HepG2 (cell line): Measurements from ENCODE around the gene RSBN1L. TPM values are rescaled to one million over a fixed set of nuclear protein-coding genes. Genes with fewer than 3 reads are reported as not detected.

Experiments
- ATF7-NPFF ChIP-seq: sonication (generic); formaldehyde crosslinking; IDR thresholded peaks from 2 replicates; pipeline ENCODE4 v1.8.1; 2023; ENCODE audit warnings: mild to moderate bottlenecking, low read depth, missing genetic modification reagents, moderate library complexity
- BRCA1 ChIP-seq: sonication (generic); formaldehyde crosslinking; IDR thresholded peaks from 2 replicates; pipeline ENCODE4 v1.4.0; 2020; ENCODE audit warnings: missing genetic modification reagents
- CHCHD3 ChIP-seq: sonication (generic); formaldehyde crosslinking; IDR thresholded peaks from 2 replicates; pipeline ENCODE4 v1.8.0; 2022; ENCODE audit warnings: mild to moderate bottlenecking, missing genetic modification reagents, moderate library complexity
- HNF4G ChIP-seq, 2 experiments: sonication (generic) in 1 of 2; formaldehyde crosslinking in 1 of 2; IDR thresholded peaks; 2 replicates each; pipeline versions ENCODE4 v1.4.0 to v1.6.1; 2011 to 2020; ENCODE audit warnings: borderline replicate concordance in 2 of 2, low read depth in 2 of 2, mild to moderate bottlenecking in 2 of 2, low read length in 1 of 2, missing genetic modification reagents in 1 of 2, moderate library complexity in 1 of 2
- KAT2B ChIP-seq: fragments of 150-350 bp; IDR thresholded peaks from 2 replicates; pipeline ENCODE4 v1.6.1; 2014; ENCODE audit warnings: low read depth, low read length, borderline replicate concordance
- KAT7 ChIP-seq: IDR thresholded peaks from 2 replicates; pipeline ENCODE4 v1.6.1; 2018; ENCODE audit warnings: borderline replicate concordance, missing compliant biosample characterization
- KDM6A ChIP-seq: IDR thresholded peaks from 2 replicates; pipeline ENCODE4 v1.6.1; 2016; ENCODE audit warnings: low read depth
- NR2C2 ChIP-seq: sonication (generic); formaldehyde crosslinking; IDR thresholded peaks from 2 replicates; pipeline ENCODE4 v1.4.0; 2020; ENCODE audit warnings: missing genetic modification reagents, mild to moderate bottlenecking, moderate library complexity, borderline replicate concordance
- PHF20 ChIP-seq: sonication (generic); formaldehyde crosslinking; IDR thresholded peaks from 2 replicates; pipeline ENCODE4 v1.5.0; 2020; ENCODE audit warnings: mild to moderate bottlenecking, missing genetic modification reagents
- RBM39 ChIP-seq: fragments of 200-400 bp; formaldehyde crosslinking; IDR thresholded peaks from one replicate; pipeline ENCODE4 v1.6.1; 2018; ENCODE audit warnings: antibody characterized with exemption, mild to moderate bottlenecking, low read depth, low read length; ENCODE audit not compliant: poor library complexity, severe bottlenecking
- SIN3B ChIP-seq: fragments of 150-350 bp; IDR thresholded peaks from 2 replicates; pipeline ENCODE4 v1.6.1; 2014; ENCODE audit warnings: low read length
- THYN1 ChIP-seq: sonication (generic); formaldehyde crosslinking; IDR thresholded peaks from 2 replicates; pipeline ENCODE4 v1.8.1; 2023; ENCODE audit warnings: low read depth, mild to moderate bottlenecking, moderate library complexity, missing genetic modification reagents, borderline replicate concordance
- ZFAT ChIP-seq: sonication (generic); formaldehyde crosslinking; conservative IDR thresholded peaks from 2 replicates; pipeline ENCODE4 v1.8.1; 2023; ENCODE audit warnings: missing genetic modification reagents, inconsistent platforms
- ZFY ChIP-seq: sonication (generic); formaldehyde crosslinking; IDR thresholded peaks from 2 replicates; pipeline ENCODE4 v1.4.0; 2020; ENCODE audit warnings: missing genetic modification reagents
- ZNF232 ChIP-seq: sonication (generic); formaldehyde crosslinking; IDR thresholded peaks from 2 replicates; pipeline ENCODE4 v1.4.0; 2020; ENCODE audit warnings: missing genetic modification reagents, borderline replicate concordance
- ZNF382 ChIP-seq: sonication (generic); formaldehyde crosslinking; IDR thresholded peaks from 2 replicates; pipeline ENCODE4 v1.5.0; 2020; ENCODE audit warnings: missing genetic modification reagents, mild to moderate bottlenecking, borderline replicate concordance
- ZNF430 ChIP-seq: sonication (generic); formaldehyde crosslinking; IDR thresholded peaks from 2 replicates; pipeline ENCODE4 v1.9.0; 2021; ENCODE audit warnings: mild to moderate bottlenecking, missing genetic modification reagents
- ZNF496 ChIP-seq: sonication (generic); formaldehyde crosslinking; IDR thresholded peaks from 2 replicates; pipeline ENCODE4 v1.8.1; 2023; ENCODE audit warnings: mild to moderate bottlenecking, moderate library complexity, missing genetic modification reagents; ENCODE audit not compliant: insufficient replicate concordance
- ZNF709 ChIP-seq: sonication (generic); formaldehyde crosslinking; IDR thresholded peaks from 2 replicates; pipeline ENCODE4 v1.5.0; 2020; ENCODE audit warnings: mild to moderate bottlenecking, missing genetic modification reagents
- ZSCAN21 ChIP-seq: sonication (generic); formaldehyde crosslinking; IDR thresholded peaks from 2 replicates; pipeline ENCODE4 v1.8.0; 2022; ENCODE audit warnings: mild to moderate bottlenecking, missing genetic modification reagents, moderate library complexity, borderline replicate concordance
- ZSCAN22 ChIP-seq: sonication (generic); formaldehyde crosslinking; IDR thresholded peaks from 2 replicates; pipeline ENCODE4 v1.4.0; 2020; ENCODE audit warnings: mild to moderate bottlenecking, missing genetic modification reagents
- polyA plus RNA-seq, 8 experiments: library from polyadenylated mRNA; depleted of rRNA in 3 of 8; stranded (reverse) in 7 of 8; unstranded in 1 of 8; fragments of >200 nt; fragmentation: Illumina TruSeq in 4 of 8; extraction: Trizol in 4 of 8; gene quantifications; 2 replicates each; pipeline versions ENCODE4 v1.2.1 to v1.2.3, GENCODE V29; 2011 to 2016; ENCODE audit warnings: low read depth in 4 of 8, missing spikeins in 1 of 8, mixed read lengths in 1 of 8; ENCODE audit not compliant: insufficient read depth in 1 of 8
- total RNA-seq, 5 experiments: library from RNA; depleted of rRNA; stranded (reverse); fragments of >200 nt; fragmentation: Illumina TruSeq; extraction: Trizol; gene quantifications; 2 replicates each; pipeline ENCODE4 v1.2.3, GENCODE V29; 2016; ENCODE audit warnings: low read depth in 1 of 5
- TF ChIP-seq, protein P1 (sequence below): sonication (generic); formaldehyde crosslinking; IDR thresholded peaks from 2 replicates; pipeline ENCODE4 v1.5.1; 2020; ENCODE audit warnings: mild to moderate bottlenecking, moderate library complexity, missing genetic modification reagents

The RSBN1L gene
- total and polyA plus RNA-seq, 2 of the 13 experiments (the other 11 are each of a cell fraction or from before 2014, with no cell fraction given) = 7.7 to 21.3 TPM

- TF ChIP-seq KDM6A (CRISPR knock-in tag) (no peak), KAT2B (no peak), ZNF430 (CRISPR knock-in tag) (no peak), ZNF496 (CRISPR knock-in tag) (no peak), ZNF709 (CRISPR knock-in tag) (no peak; the same call in none of the 2 replicates), CHCHD3 (no peak), ZSCAN22 (CRISPR knock-in tag) (no peak), SIN3B (no peak), ZNF232 (CRISPR knock-in tag) (no peak), BRCA1 (CRISPR knock-in tag) (no peak), NR2C2 (CRISPR knock-in tag) (peak; percentile 8; the same call in 1 of the 2 replicates), ZFAT (CRISPR knock-in tag) (no peak), ATF7-NPFF (no peak), KAT7 (CRISPR knock-in tag) (peak; percentile 23; the same call in 1 of the 2 replicates), RBM39 (no peak), ZSCAN21 (CRISPR knock-in tag) (peak; percentile 74; the same call in 1 of the 2 replicates), HNF4G (IDR thresholded peaks at IDR 0.05; ENCODE audit: borderline replicate concordance, low read depth, low read length) (peak; percentile 35; the same call in 1 of the 2 replicates), HNF4G (CRISPR knock-in tag; IDR thresholded peaks at IDR 0.05; ENCODE audit: borderline replicate concordance, low read depth) (no peak), ZNF382 (CRISPR knock-in tag) (no peak), ZFY (CRISPR knock-in tag) (peak; percentile 28; the same call in 1 of the 2 replicates), THYN1 (CRISPR knock-in tag) (no peak), PHF20 (no peak; the same call in none of the 2 replicates)
- TF ChIP-seq, protein P1, sequence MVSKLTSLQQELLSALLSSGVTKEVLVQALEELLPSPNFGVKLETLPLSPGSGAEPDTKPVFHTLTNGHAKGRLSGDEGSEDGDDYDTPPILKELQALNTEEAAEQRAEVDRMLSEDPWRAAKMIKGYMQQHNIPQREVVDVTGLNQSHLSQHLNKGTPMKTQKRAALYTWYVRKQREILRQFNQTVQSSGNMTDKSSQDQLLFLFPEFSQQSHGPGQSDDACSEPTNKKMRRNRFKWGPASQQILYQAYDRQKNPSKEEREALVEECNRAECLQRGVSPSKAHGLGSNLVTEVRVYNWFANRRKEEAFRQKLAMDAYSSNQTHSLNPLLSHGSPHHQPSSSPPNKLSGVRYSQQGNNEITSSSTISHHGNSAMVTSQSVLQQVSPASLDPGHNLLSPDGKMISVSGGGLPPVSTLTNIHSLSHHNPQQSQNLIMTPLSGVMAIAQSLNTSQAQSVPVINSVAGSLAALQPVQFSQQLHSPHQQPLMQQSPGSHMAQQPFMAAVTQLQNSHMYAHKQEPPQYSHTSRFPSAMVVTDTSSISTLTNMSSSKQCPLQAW (CRISPR knock-in tag) = peak; percentile 43; the same call in 1 of the 2 replicates
Observed at GRCh38 chr7:77696643-77697534, 630 bp downstream of the RSBN1L start (continued).
